Esophagus muscularis mucosa (tissue), 3 donors: ENCODE results near the gene RNH1.

Experiments used
- POLR2A ChIP-seq: fragments of 450-650 bp; IDR thresholded peaks from one replicate; pipeline ENCODE4 v1.6.1; 2017; ENCODE audit warnings: antibody characterized with exemption, moderate library complexity, mild to moderate bottlenecking, low read depth
- POLR2AphosphoS5 ChIP-seq, 2 donors: sonication (generic); formaldehyde crosslinking; IDR thresholded peaks; one replicate each; pipeline ENCODE4 v1.6.1; 2017; ENCODE audit warnings: antibody characterized with exemption in 2 of 2
- TF ChIP-seq, protein P1 (sequence below), 3 experiments: fragments of 200-600 bp in 2 of 3; fragments of 450-650 bp in 1 of 3; sonication (generic) in 2 of 3; IDR thresholded peaks; one replicate each; pipeline ENCODE4 v1.5.1; 2017 to 2019; ENCODE audit warnings: antibody characterized with exemption in 3 of 3, mild to moderate bottlenecking in 2 of 3, moderate library complexity in 1 of 3

DNA sequence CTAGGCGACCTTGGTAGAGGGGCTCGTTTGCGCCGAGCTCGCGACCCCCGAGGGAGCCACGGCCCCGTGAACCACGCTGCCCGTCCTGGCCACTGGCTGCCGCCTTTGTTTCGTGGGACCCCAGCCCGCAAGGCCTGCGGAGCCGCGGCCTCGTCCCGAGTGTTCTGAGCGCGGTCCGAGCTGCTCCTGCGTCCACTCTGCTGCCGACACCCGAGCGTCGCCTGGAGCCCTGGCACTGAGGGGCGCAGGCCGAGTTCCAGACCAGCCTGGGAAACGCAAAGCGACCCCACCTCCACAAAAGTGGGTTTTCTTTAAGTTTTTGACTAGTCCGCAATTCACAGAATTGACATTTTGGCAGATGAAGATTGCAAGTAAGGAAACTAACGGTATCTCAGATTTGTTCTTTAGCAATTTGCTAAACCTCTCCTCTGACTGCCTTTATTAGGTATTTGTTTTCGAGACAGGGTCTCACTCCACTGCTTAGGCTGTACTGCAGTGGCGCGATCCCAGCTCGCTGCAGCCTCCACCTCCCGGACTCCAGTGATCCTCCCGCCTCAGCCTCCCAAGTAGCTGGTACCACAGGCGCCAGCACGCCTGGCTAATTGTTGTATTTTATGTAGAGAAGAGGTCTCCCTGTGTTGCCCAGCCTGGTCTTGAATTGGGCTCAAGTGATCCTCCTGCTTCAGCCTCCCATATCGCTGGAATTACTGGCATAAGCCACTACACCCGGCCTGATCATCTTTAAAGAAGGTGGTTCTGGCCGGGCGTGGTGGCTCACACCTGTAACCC lies 879 bp upstream of the RNH1 start:
- TF ChIP-seq, protein P1, sequence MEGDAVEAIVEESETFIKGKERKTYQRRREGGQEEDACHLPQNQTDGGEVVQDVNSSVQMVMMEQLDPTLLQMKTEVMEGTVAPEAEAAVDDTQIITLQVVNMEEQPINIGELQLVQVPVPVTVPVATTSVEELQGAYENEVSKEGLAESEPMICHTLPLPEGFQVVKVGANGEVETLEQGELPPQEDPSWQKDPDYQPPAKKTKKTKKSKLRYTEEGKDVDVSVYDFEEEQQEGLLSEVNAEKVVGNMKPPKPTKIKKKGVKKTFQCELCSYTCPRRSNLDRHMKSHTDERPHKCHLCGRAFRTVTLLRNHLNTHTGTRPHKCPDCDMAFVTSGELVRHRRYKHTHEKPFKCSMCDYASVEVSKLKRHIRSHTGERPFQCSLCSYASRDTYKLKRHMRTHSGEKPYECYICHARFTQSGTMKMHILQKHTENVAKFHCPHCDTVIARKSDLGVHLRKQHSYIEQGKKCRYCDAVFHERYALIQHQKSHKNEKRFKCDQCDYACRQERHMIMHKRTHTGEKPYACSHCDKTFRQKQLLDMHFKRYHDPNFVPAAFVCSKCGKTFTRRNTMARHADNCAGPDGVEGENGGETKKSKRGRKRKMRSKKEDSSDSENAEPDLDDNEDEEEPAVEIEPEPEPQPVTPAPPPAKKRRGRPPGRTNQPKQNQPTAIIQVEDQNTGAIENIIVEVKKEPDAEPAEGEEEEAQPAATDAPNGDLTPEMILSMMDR (IDR thresholded peaks at IDR 0.05) = no peak
- TF ChIP-seq POLR2AphosphoS5 (IDR thresholded peaks at IDR 0.05) (no peak), POLR2A (no peak)
